ENCODE results near the gene CPOX.

Gene CPOX

DNA sequence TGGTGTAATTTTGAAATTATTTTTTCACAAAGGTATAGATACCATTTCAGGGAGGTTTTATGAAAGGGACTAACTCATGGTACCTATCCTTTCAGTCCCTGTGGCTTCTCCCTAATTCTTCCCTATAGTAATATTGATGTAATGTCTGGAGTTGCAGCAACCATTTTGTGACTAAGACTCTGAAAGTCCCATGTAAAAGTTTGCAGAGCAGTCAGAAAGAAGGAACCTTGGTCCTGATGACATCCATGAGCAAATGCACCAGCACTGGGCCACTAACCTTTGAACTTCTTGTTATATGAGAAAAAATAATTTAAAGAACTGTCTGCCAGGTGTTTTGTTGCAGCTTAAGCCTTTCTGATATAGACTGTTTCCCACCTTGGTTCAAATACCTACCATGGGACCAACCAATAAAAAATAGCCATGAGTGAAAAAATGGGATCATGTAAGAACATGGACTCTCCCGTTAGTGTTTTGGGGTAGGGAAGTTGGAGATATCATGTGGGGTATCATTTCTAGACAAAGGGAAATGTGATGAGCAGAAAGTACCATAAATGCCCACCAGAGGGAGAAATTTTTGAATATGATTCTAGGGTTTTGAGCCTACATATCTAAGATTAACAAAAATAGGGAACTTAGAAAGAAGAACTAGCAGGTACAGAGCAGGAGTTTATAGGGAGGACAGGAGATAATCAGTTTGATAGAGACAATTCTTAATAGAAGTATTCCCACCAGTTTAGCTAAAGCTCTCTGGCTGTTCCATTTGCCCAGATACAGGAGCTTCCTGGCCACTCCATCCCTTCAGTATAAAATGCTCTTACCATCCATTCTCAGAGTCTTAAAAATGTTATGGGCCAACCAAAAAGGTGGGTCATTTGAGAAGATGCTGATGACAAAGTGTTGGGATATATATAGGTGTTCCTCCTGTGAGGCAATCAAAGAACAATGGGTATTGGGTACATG lies 3.4 kb upstream of the CPOX start:
- DNase-seq = no peak

GRCh38 chr3:98596087-98596486 lies 2.7 kb upstream of the CPOX start:
- DNase-seq = no peak

DNA sequence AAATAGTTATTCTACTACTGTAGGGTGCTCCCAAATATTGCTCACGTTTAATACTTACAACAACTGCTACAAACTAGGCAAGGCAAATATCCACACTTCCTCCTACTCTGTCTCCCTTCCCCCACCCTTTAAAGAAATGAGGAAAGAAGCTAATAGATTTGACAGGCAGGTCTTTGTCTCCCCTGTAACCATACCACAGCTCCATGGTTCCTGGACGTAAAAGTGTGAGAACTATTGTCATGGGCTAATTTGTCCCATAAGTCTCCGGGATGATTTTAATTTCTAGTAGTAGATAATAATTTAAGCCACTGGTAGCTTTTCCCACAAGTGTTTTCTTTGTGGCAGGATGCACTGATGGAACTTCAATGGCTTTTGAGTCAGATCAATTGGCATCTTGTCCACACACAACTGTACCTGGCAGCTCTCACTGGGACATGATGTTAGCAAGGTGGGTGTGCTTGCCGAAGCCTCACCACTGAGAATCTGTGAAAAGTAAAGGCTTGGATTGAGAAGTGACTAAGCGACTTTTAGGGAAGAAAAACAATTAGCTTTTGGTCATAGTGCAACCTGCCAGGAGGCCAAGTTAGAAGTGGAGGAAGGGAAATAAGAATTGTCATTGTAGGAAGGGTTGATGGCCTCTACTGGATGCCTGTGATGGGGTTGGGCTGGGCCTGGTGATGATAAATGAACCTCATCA lies 1.4 kb upstream of the CPOX start:
- no peak for DNase-seq

DNA sequence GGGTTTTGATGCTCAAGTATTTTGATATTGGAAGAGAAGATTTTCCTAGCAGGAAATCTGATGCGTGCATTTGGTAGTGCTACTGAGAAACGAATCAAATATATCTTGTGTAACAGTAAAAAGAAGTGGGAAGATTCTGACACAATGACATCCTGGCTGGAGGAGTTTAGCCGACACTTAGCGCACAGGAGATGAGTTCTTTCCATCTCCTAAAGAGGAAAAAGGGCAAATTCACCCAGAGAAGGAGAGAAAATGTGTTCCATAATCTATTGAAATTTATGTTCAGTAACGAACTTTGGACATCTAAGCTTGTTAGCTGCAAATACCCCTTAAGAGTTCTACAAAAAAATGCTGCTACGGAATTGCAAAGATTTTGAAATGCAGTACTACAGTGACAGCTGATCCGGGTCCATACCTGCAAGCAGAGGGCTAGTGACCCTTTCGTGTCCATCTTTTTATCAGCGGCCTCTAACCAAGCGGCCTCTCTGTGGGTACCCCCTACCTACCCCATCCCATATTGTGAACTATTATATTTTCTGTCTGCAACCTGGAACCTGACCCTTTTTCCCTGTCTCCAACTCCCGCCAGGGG lies 971 bp downstream of the CPOX start:
- DNase-seq = no peak

GRCh38 chr3:98589331-98590036 lies 3.9 kb downstream of the CPOX start:
- no peak for DNase-seq

DNA sequence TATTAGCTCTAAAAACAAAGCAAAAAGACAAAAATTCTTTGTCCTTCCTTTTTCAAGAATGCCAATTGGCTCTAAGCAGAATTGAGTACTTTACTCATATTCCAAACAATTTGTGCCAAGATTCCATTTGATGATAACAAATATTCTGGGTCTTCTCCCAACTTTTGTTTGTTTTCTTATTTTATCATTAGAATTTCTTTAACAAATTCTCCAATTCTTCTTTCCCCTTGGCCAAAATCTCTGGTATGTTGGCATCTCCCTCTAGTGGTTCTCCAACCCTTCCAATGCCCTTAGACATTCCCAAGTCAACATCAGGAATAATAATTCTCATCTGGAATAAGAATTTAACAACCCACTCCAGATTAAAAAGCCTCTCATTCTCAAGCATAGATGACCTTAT lies 5.3 kb downstream of the CPOX start:
- DNase-seq = no peak

DNA sequence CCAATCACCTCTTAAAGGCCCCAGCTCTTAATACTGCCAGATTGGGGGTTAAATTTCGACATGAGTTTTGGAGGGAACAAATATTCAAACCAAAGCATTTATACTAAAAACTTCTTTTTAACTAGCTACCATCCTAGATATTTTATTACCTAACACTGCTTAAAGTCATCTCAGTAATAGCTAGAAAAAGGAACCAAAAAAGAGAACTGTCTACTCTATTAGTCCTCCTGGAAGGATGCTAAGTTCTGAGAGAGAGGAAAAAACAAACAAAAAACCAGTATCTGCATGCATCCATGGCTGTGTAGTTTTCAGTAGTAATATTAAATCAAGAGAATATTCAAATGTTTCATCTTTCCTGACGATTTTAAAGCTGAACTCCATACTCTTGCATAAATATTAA lies 5.8 kb downstream of the CPOX start:
- DNase-seq = no peak

- no peak for DNase-seq
Observed at GRCh38 chr3:98584547-98584946, 8.9 kb downstream of the CPOX start.

DNA sequence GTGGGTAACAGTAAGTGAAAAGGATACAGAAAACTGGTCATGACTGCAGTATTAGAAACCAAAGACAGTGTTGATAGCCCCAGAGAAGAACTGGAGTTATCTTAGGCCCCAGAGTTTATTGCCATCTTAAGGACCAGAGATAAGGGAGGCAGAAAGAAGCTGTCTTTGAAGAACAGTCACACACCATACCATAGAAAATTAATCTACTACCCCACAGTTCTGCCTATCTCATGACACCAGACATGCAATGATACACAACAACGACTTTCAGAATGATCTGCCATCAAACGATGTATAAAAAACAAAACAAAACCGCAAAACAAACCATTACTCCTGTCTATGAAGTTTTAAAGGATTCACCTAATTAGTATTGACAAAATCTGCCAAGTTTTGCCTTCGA lies 9.6 kb downstream of the CPOX start:
- DNase-seq = no peak

DNA sequence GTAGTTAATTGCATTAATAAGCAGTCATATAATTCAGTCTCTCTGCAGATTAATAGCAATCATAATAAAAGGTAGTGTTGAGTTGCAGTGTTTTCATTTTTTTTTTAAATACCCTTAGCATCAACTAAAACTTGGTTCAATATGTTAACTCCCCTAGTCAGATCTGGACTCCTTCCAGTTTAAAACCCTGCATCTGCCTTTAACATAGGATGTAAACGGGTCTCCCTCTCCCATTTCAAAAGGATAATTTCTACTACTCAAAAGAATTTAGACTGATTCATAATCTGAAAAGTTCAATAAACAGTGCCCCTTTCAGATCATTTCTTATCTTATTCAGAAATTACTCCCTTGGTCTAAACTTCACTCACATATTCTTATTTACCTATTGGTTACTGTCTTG lies 11.4 kb downstream of the CPOX start:
- DNase-seq = no peak

DNA sequence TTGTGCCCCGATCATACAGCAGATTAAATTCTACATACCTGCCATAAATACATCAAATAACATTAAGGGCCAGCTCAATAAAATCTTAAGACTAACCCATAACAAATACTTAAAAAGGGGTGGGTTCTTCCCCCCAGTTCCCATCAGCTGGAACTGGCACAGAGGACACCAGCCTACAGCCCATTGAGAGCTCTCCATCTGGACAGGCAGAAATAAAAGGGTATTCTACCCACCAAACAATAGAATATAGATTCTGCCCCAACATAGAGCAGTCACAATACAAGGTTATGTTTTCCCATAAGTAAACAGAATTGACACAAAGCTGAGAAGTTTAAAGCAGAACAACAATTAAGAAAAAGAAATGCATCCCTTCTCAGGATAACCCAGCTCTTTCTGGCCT lies 11.9 kb downstream of the CPOX start:
- DNase-seq = peak in 5 of 58 donors; percentile 7 to 43 (median 27)

GRCh38 chr3:98580401-98581386 lies 12.7 kb downstream of the CPOX start:
- DNase-seq = no peak

DNA sequence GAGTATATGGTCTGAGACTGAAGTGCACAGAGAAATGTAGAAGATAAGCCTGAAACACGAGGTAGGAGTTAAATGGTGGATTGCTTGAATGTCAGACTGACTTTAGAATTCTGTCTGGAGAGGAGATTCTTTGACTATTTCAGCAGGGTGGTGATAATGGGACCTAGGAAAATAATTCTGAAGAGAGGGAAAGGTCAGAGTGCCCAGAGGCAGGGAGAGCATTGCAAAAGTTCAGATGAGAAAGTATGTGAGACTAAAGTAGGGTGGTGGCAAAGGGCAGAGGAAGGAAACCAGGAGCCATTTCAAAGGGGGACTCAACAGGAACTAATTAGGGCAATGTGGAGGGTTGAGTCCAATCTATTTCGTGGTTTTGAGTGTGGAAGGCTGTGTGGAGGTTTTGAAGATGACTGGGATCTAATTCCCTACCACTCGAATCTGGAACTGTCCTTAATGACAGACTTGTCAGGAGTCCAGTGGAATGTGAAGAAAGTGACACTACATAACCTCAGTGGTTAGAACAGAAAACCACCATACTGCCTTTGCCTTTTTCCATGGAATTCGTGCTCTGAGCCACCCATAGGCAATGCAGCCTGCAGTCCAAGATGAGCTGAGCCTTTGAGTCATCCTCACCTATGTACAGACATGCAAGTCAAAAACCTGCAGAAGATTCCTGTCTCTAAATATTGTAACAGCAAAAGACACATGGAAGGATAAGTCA lies 16.1 kb downstream of the CPOX start:
- DNase-seq = no peak

DNA sequence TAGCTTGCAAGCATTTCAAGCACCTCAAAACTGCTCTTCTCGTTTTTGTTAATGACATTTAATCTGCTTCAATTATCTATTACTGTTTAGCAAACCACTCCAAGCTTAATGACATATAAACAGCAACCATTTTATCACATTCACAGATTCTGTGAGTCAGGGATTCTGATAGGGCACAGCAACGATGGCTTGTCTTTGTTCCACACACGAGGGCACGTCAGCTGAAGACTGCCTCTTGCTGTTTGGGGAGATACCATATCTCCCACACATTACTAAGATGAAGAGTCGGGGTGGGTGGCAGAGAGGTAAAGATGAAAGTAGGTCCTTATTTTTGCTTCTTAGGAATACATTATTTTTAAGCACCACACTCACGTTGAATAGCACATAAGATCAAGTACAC lies 19.3 kb downstream of the CPOX start:
- no peak for DNase-seq

GRCh38 chr3:98573181-98573728 lies 20.2 kb downstream of the CPOX start:
- DNase-seq = no peak

- no peak for DNase-seq
Observed at GRCh38 chr3:98568402-98568801, 25.0 kb downstream of the CPOX start.

- DNase-seq = no peak
Observed at GRCh38 chr3:98567666-98568270, 25.6 kb downstream of the CPOX start.

- DNase-seq = no peak
Observed at GRCh38 chr3:98565843-98566242, 27.6 kb downstream of the CPOX start.

DNA sequence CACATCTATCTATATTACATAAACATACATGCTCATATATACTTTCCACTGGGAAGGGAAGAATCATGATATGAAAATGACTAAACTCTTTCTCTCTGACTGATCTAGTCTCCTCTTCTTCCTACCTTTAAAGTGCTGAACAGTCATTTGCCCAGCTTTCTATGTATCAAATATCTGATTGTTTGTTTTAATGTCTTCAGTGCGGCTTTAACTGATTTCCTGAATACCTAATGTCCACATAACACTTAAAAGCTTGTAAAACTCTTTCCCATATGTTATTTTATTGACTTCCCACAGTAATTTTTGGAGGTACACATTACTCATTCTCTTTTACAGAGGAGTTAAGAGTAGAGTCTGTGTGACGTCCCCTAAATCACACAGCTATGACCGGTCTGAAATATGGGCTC lies 28.2 kb downstream of the CPOX start:
- DNase-seq = no peak

All from anterior cingulate cortex (tissue), 58 donors.